OCI-LY1 (cell line): Measurements from ENCODE around the gene FN1.

Experiments used
- EZH2 ChIP-seq: fragments of 200-600 bp; sonication (generic), shearing (Covaris generic); IDR thresholded peaks from 2 replicates; pipeline ENCODE4 v1.8.0; 2017; ENCODE audit warnings: borderline replicate concordance, mixed run types, mild to moderate bottlenecking, antibody characterized with exemption, low read length, moderate library complexity, mixed read lengths
- TF ChIP-seq, protein P1 (sequence below): fragments of 200-600 bp; sonication (generic), shearing (Covaris generic); IDR thresholded peaks from 2 replicates; pipeline ENCODE4 v1.5.1; 2017; ENCODE audit warnings: mild to moderate bottlenecking, antibody characterized with exemption, low read length, moderate library complexity, mixed read lengths

DNA sequence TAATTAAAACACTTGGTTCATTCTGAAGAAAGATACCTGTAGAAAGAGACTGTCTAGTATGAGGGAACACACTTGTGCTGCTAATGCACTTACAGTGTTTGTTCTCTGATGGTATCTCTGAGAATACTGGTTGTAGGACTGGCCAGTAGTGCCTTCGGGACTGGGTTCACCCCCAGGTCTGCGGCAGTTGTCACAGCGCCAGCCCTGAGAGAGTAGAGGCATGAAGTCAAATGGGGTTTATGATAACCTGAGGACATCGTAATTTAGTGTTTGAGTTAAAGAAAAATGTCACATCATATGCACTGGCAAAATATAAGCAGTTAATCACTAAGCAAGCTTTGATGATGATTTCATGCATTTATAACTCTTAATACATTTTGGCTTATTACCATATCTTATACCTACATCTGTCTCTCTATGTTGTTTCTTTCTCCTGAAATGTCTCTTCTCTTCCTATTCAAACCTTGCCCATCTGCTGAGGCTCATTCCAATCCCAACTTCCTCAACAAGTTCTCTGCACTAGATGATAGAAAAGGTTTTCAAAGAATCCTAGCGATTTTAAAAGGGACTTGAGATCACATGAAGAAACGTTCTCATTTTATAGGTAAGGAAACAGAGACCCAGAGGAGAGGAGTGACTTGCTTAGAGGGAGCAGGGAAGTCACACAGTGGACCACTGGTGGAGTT is 73.8 kb downstream of the FN1 start:
- TF ChIP-seq, protein P1, sequence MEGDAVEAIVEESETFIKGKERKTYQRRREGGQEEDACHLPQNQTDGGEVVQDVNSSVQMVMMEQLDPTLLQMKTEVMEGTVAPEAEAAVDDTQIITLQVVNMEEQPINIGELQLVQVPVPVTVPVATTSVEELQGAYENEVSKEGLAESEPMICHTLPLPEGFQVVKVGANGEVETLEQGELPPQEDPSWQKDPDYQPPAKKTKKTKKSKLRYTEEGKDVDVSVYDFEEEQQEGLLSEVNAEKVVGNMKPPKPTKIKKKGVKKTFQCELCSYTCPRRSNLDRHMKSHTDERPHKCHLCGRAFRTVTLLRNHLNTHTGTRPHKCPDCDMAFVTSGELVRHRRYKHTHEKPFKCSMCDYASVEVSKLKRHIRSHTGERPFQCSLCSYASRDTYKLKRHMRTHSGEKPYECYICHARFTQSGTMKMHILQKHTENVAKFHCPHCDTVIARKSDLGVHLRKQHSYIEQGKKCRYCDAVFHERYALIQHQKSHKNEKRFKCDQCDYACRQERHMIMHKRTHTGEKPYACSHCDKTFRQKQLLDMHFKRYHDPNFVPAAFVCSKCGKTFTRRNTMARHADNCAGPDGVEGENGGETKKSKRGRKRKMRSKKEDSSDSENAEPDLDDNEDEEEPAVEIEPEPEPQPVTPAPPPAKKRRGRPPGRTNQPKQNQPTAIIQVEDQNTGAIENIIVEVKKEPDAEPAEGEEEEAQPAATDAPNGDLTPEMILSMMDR, result no peak
- TF ChIP-seq EZH2, result no peak
